Measurements from ENCODE around the gene PLCB1.
"Not testable (repeated sequence)": the region's sequence is repeated elsewhere in the genome, so short reads cannot be mapped to it uniquely, and the experiment has no call there.

Gene PLCB1

DNA sequence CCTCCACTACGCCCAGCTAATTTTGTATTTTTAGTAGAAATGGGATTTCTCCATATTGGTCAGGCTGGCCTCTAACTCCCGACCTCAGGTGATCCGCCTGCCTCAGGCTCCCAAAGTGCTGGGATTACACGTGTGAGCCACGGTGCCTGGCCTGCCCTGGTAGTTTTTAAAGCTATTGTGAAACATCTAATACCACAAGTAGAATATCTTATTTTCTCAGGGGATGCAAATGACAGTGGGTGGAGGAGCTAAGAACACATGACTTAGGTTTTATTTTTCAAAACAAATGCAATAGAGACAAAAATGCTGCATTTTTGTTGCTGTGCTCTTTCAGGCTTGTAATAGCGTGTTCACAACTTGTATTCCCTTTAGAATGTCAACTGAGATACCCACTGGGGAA lies 671.9 kb downstream of the PLCB1 start:
- DNase-seq: no peak

GRCh38 chr20:8805737-8806442 lies 673.8 kb downstream of the PLCB1 start:
- no peak for DNase-seq

- DNase-seq: no peak
These were observed 675.6 kb downstream of the PLCB1 start for GRCh38 chr20:8807480-8808201.

DNA sequence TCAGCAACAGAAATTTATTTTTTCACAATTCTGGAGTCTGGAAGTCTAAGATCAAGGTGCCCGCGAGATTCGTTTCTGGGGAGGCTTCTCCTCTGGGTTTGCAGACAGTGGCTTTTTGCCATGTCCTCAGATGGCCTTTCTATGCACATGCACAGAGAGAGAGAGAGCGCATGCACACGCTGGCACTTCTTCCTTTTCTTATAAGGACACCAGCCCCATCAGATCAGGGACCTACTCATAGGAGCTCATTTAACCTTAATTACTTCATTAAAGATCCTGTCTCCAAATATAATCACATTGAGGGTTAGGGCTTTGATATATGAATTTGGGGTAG lies 676.1 kb downstream of the PLCB1 start:
- no peak for DNase-seq

- DNase-seq: no peak
These were observed 677.3 kb downstream of the PLCB1 start for GRCh38 chr20:8809107-8809953.

DNA sequence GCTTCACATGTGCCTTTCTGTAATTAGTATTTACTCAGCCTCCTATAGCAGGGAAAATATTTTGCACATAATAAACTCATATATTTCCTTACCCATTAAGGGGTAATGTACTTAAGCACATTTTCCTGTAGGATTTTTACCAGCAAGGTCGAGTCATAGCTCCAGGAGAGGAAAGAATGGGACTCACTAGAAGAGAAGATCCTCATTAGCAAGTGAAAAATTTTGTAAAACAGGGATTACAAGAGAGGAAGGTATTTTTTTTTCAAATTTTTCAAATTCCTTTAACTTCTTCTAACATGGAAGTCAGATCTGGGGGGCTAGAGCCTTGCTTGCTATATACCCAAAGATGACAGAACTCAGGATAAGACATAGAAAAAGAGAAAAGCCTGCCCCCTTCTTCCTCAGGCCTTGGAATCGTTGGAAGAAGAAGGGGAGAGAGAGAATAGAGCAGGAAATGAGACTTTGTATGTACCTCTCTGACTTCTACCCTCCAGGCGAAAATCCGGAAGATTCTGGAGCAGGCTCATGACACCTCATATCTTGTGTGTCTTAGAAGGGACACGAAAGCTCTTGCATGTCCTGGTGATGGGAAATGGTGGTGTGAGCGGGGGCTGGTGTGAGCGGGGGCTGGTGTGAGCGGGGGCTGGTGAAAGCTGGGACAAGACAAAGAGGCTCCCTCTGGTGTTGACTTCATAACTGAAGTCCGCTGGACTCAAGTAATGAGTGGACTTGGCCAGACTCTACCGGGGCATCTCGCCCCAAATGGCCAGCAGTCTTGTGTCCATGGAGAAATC lies 679.9 kb downstream of the PLCB1 start:
- DNase-seq: no peak

DNA sequence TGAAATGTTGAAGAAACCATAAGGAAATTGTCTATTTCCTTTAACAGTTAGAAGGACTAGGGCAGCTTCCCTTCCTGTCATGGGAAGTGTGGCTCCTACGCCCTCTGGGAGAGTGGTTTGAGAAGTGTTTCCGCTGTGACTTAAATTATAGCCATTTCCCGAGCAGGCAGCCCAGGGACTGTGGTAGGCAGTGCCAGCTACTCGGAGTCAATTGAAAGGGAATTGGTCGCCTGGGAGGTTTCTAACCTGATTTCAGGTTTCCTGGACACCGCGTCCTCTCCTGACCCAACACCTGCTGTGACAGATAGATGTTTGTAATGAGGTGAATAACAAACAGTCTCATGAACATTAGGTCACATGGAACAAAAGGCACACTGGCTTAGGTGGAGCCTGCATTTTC lies 680.8 kb downstream of the PLCB1 start:
- DNase-seq: peak; percentile 53

GRCh38 chr20:8815208-8815607 lies 683.1 kb downstream of the PLCB1 start:
- no peak for DNase-seq

GRCh38 chr20:8829256-8829655 lies 697.2 kb downstream of the PLCB1 start:
- DNase-seq: no peak

GRCh38 chr20:8834294-8834693 lies 702.2 kb downstream of the PLCB1 start:
- not testable (repeated sequence) for DNase-seq

DNA sequence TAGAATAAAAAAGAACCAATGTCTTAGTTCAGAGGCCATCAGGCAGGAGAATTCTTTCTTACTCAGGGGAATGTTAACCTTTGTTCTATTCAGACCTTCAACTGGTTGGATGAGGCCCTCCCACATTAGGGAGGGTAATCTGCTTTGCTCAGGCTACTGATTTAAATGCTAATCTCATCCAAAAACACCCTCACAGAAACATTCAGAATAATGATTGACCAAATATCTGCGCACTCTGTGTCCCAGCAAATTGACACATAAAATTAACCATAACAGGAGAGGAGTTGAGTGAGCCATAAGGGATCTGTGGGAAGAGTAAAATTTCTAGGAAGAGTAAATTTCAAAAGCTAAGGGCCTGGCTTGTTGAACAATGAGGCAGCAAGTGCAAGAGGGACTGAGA lies 702.8 kb downstream of the PLCB1 start:
- DNase-seq: no peak

GRCh38 chr20:8837396-8837795 lies 705.3 kb downstream of the PLCB1 start:
- DNase-seq: no peak

- DNase-seq: no peak
These were observed 710.5 kb downstream of the PLCB1 start for GRCh38 chr20:8842525-8842924.

- no peak for DNase-seq
These were observed 712.1 kb downstream of the PLCB1 start for GRCh38 chr20:8844179-8844578.

- no peak for DNase-seq
These were observed 717.9 kb downstream of the PLCB1 start for GRCh38 chr20:8849990-8850389.

GRCh38 chr20:8851446-8851845 lies 719.4 kb downstream of the PLCB1 start:
- DNase-seq: no peak

- DNase-seq: not testable (repeated sequence)
These were observed 719.9 kb downstream of the PLCB1 start for GRCh38 chr20:8851919-8852318.

DNA sequence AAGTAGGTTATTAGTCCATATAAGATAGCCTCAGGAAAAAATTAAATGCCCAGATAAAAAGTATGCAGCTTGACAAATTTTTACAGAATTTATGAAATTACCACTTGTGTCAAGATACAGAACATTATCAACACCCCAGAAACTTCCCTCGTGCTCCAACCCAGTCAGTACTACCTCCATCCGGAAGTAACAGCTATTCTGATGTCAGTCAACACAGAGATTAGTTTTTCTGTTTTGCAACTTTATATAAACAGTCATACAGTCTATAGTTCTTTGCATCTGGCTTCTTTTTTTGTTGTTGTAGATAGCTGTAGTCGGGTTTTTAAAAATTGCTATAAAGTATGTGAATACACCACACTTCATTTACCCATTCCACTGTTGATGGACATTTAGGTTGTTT lies 721.1 kb downstream of the PLCB1 start:
- not testable (repeated sequence) for DNase-seq

DNA sequence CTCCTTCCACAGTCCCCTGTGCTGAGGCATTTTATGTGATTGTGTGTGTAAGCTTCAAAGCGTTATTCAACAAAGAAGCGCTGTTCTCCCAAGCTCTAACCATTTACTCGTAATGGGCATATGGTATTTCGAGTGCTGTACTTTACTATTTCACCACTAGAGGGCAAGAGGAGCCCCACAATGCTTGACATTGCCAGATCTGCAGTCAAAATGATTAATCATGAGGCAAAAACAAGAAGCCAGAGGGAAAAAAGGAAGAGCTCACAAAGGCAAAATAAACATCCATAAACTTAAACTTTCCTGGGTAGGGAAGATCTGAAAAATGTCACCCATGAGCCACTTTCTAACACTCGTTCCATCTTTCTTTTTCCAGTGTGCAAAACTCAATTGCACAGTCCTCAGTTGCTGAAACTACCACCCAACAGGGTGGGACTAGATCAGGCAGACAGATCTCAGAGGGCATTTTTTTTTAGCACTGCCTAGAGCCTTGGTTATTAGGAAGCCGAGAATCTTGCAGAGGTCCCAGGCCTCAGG lies 721.8 kb downstream of the PLCB1 start:
- peak; percentile 32 for DNase-seq

DNA sequence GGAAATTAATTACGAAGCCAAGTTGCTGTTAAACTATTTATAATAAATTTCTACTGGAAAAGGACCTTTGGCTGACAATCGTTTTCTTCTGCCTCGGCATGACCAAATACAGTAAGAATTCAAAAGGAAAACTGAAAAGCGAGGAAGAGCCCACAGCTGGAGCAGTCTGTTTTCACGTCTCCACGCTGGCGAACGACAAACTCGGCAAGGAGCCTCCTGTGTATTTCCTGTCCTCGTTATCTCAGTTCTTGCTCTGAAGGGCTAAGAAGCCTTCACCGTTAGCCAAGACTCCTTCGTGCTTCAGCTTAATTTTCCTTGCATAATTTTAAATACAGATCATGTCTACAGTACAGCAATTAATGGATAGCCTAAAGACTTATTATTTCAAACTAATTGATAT lies 722.5 kb downstream of the PLCB1 start:
- DNase-seq: peak; percentile 60

GRCh38 chr20:8855315-8855714 lies 723.2 kb downstream of the PLCB1 start:
- DNase-seq: peak; percentile 25

- DNase-seq: no peak
These were observed 724.6 kb downstream of the PLCB1 start for GRCh38 chr20:8856668-8857067.

Measured in right hindlimb (tissue), 1 donor.